ENCODE results near the gene RASA3. TPM values are rescaled to one million over a fixed set of nuclear protein-coding genes. Genes with fewer than 3 reads are reported as not detected.

Gene RASA3
- total RNA-seq, 1 donor from 2014 or later = 25.4 TPM

- DNase-seq (ENCODE audit: low read depth) = no peak
- H3K36me3 ChIP-seq (ENCODE audit: control insufficient read depth, insufficient read depth, low read length) = no peaks in the 10 kb centered on the region
- TF ChIP-seq CTCF (IDR thresholded peaks at IDR 0.05; ENCODE audit: insufficient read depth, low read length, poor library complexity, severe bottlenecking) = no peak
Observed at GRCh38 chr13:114097893-114098688, 34.3 kb downstream of the RASA3 start.

GRCh38 chr13:114097212-114097892, 35.1 kb downstream of the RASA3 start:
- no peak for TF ChIP-seq CTCF (IDR thresholded peaks at IDR 0.05; ENCODE audit: insufficient read depth, low read length, poor library complexity, severe bottlenecking)
- DNase-seq (ENCODE audit: low read depth) = no peak
- no peaks in the 10 kb centered on the region for H3K27me3 ChIP-seq (ENCODE audit: control insufficient read depth, insufficient read depth, low read length)

More at GRCh38 chr13:114097893-114098688, 34.3 kb downstream of the RASA3 start:
- no peaks in the 10 kb centered on the region for H3K27me3 ChIP-seq (ENCODE audit: control insufficient read depth, insufficient read depth, low read length)
- H3K4me3 ChIP-seq (ENCODE audit: low read depth, low read length) = no peak overlapping the region

GRCh38 chr13:114096811-114097211, 35.6 kb downstream of the RASA3 start:
- Histone ChIP-seq H3K36me3 (ENCODE audit: control insufficient read depth, insufficient read depth, low read length) (no peaks in the 10 kb centered on the region), H3K27me3 (ENCODE audit: control insufficient read depth, insufficient read depth, low read length) (no peaks in the 10 kb centered on the region), H3K4me3 (ENCODE audit: low read depth, low read length) (no peak overlapping the region)
- DNase-seq (ENCODE audit: low read depth) = no peak
- no peak for TF ChIP-seq CTCF (IDR thresholded peaks at IDR 0.05; ENCODE audit: insufficient read depth, low read length, poor library complexity, severe bottlenecking)

More at GRCh38 chr13:114097212-114097892, 35.1 kb downstream of the RASA3 start:
- H3K4me3 ChIP-seq (ENCODE audit: low read depth, low read length) = no peak overlapping the region
- H3K36me3 ChIP-seq (ENCODE audit: control insufficient read depth, insufficient read depth, low read length) = no peaks in the 10 kb centered on the region

GRCh38 chr13:114096031-114096485, 36.4 kb downstream of the RASA3 start:
- TF ChIP-seq CTCF (IDR thresholded peaks at IDR 0.05; ENCODE audit: insufficient read depth, low read length, poor library complexity, severe bottlenecking) = no peak
- Histone ChIP-seq H3K4me3 (ENCODE audit: low read depth, low read length) (no peak overlapping the region), H3K36me3 (ENCODE audit: control insufficient read depth, insufficient read depth, low read length) (no peaks in the 10 kb centered on the region), H3K27me3 (ENCODE audit: control insufficient read depth, insufficient read depth, low read length) (no peaks in the 10 kb centered on the region)
- no peak for DNase-seq (ENCODE audit: low read depth)

- DNase-seq (ENCODE audit: low read depth) = no peak
- H3K4me3 ChIP-seq (ENCODE audit: low read depth, low read length) = no peak overlapping the region
- TF ChIP-seq CTCF (IDR thresholded peaks at IDR 0.05; ENCODE audit: insufficient read depth, low read length, poor library complexity, severe bottlenecking) = no peak
- H3K36me3 ChIP-seq (ENCODE audit: control insufficient read depth, insufficient read depth, low read length) = no peaks in the 10 kb centered on the region
- H3K27me3 ChIP-seq (ENCODE audit: control insufficient read depth, insufficient read depth, low read length) = no peaks in the 10 kb centered on the region
Observed at GRCh38 chr13:114095486-114095885, 36.9 kb downstream of the RASA3 start.
